ENCODE measurements around the gene HOXA3. TPM values are rescaled to one million over a fixed set of nuclear protein-coding genes. Genes with fewer than 3 reads are reported as not detected.

The HOXA3 gene
- total RNA-seq, 4 donors from 2014 or later = 3.4 to 3.9 (median 3.6) TPM

GRCh38 chr7:27156916-27157701, 4.7 kb upstream of the HOXA3 start:
- TF ChIP-seq CTCF (IDR thresholded peaks at IDR 0.05; ENCODE audit: low read depth) = no peak

GRCh38 chr7:27156508-27156898, 4.1 kb upstream of the HOXA3 start, which contains the start of gene HOXA7:
TSS of gene HOXA7 (minus strand) at chr7:27156675. CDS start at chr7:27156545, 130 bp downstream.
- TF ChIP-seq CTCF (IDR thresholded peaks at IDR 0.05; ENCODE audit: low read depth) = no peak

GRCh38 chr7:27155816-27156507, 3.6 kb upstream of the HOXA3 start:
- TF ChIP-seq CTCF (IDR thresholded peaks at IDR 0.05; ENCODE audit: low read depth) = no peak

- no peak for TF ChIP-seq CTCF (IDR thresholded peaks at IDR 0.05; ENCODE audit: low read depth)
Observed at GRCh38 chr7:27154901-27155815, 2.8 kb upstream of the HOXA3 start.

GRCh38 chr7:27154369-27154768, 2.0 kb upstream of the HOXA3 start:
- TF ChIP-seq CTCF (IDR thresholded peaks at IDR 0.05; ENCODE audit: low read depth) = no peak

- TF ChIP-seq CTCF (IDR thresholded peaks at IDR 0.05; ENCODE audit: low read depth) = no peak
Observed at GRCh38 chr7:27153526-27153925, 1.1 kb upstream of the HOXA3 start.

Data from subcutaneous adipose tissue (tissue), 4 donors.